Suppressor macrophage treated with lipopolysaccharide for 1 hour (primary cell): ENCODE data around the gene RAE1.

Experiments used
- DNase-seq, 3 donors: peaks; one replicate each; pipeline ENCODE4 v3.0.0-alpha.2; 2020 to 2022

Gene RAE1

DNA sequence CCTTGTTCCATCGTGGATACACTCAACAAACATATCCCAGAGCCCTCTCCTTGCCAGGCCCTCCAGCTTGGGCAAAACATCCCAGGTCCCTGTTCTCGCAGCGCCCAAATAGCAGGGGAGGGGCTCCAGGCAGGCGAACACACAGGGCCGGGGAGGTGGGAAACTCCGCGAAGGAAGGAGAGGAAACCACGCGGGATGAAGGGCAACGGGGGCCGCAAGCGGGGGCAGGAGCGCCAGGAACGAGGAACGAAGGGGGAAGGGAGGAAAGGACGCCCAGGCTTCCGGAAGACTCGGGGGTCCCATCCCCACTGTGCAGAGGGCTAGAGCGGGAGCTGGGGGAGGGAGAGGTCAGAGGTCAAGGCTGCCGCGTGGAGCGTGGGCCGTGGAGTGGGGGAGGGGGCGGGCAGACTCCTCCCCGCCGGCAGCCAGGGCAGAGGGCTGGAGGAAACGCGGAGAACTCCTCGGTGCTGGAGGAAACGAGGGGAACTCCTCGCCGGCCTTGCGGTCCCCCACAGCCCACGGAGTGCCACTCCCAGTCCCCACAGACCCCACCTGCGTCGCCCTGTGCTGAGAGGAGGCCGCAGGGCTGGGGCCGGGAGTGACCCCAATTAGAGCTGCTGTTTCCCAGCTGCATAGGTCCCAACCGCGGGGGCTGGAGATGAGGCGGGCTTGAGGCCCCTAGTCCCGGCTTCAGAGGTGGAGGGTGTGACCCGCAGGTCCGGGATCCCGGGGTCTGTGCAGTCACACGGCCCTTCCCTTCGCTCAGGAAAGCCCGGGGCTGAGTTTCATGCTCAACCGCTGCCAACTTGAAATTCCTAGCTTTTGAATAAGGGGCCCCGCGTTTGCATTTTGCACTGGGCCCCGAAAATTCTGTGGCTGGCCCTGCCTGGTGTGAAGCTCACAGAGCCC, 38.9 kb downstream of the RAE1 start:
- DNase-seq, result peak; percentile 71 to 84 (median 73)

DNA sequence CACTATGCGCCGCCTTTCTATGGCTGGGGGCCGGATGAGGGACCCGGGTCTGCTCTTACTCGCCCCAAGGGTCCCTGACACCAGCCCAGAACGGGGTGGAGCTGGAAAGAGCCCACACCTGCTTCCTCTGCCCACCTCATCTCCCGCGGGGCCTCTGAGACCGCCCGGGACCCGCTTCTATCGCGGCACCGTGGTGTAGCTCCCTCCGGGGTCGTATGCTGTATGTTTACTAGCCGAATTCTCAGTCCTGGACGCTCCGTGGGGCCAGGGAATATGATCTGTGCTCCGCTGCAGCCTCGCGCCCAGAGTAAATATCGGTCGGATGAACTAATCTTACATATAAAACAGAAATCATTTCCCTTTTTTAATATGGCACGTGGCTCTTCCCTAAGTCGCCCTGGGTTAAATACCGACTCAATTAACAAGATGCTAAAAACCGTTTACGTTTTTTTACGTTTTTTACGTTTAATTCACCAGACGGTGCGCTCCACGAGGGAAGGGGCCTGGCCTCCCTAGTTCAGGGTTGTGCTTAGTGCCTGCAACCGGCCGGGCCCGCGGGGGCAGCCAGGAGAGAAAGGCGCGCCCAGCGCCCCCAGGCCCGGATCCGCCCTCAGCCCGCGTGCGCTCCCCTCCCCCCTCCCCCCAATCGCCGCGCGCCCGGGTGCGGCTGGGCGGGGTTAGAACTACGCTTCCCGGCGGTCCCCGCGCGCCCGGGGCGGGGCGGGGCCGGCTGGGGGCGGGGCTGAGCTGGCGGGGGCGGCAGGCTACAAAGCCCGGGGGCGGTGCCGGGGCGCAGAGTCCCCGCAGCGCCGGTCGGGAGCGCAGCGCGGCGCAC, 39.8 kb downstream of the RAE1 start, which contains the start of gene RBM38:
RBM38 (plus strand) TSS at position 793 of the 835 bp plus-strand sequence. CDS start 186 bp downstream, outside the sequence.
- peak; percentile 74 to 95 (median 89) for DNase-seq

DNA sequence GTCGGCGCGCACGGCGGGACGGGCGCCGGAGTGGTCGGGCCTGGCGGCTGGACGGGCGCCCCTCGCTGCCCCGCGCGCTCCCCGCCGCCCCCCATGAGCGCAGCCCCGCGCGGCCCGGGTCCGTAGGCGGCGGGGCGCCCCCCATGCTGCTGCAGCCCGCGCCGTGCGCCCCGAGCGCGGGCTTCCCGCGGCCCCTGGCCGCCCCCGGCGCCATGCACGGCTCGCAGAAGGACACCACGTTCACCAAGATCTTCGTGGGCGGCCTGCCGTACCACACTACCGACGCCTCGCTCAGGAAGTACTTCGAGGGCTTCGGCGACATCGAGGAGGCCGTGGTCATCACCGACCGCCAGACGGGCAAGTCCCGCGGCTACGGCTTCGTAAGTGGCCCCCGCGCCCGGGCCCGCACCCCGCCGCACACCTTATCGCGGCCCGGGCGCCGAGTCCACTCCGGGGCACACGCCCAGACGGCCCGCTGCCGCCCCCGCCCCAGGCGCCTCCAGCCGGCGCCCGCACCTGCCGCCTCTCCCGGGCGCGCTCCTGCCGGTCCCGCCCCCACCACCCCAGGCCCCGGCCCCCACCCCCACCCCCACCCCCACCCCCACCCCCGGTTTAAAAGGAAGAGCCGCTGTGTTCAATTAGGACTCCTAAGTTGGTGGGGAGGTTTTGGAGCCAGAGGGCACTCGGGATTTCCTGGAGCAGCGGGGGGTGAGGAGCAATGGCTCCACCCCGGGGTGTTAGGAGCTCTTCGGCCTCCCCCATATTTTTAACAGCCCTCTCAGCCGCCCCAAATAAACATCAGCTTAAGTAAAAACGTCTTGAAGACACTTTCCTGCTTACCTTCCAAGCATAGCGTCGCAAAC, 40.6 kb downstream of the RAE1 start:
- peak; percentile 51 to 66 (median 52) for DNase-seq

DNA sequence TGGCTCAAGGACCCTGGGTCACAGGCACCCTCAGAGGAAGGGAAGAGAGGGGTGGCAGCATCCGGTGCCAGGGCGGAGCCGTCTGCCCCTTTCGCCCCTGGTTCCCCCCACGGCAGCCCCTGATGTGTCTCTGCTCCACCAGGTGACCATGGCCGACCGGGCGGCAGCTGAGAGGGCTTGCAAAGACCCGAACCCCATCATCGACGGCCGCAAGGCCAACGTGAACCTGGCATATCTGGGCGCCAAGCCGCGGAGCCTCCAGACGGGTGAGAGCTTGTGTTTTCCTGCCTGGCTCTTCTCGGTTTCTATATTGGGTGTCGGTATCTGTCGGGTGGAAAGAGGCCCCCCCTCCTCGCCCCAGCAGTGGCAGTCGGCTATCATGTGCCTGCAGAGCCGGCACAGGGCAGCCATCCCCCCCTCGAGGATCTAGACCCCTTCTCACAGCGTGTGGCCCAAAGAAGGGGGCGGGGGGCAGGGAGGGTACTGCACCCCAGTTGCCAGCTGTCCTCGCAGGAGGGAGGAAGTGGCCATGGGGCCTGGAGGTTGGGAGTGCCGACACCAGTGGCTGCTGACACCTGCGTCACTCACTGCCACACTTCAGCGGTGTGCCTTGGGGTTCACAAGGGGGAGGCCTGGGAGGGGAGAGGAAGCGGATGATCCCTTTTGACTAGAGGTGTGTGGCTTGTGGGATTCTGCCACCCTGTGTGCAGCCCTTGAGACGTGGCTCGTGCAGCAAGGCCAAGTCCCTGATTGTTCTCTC, 41.6 kb downstream of the RAE1 start:
- DNase-seq, result peak; percentile 29 to 54 (median 37)

DNA sequence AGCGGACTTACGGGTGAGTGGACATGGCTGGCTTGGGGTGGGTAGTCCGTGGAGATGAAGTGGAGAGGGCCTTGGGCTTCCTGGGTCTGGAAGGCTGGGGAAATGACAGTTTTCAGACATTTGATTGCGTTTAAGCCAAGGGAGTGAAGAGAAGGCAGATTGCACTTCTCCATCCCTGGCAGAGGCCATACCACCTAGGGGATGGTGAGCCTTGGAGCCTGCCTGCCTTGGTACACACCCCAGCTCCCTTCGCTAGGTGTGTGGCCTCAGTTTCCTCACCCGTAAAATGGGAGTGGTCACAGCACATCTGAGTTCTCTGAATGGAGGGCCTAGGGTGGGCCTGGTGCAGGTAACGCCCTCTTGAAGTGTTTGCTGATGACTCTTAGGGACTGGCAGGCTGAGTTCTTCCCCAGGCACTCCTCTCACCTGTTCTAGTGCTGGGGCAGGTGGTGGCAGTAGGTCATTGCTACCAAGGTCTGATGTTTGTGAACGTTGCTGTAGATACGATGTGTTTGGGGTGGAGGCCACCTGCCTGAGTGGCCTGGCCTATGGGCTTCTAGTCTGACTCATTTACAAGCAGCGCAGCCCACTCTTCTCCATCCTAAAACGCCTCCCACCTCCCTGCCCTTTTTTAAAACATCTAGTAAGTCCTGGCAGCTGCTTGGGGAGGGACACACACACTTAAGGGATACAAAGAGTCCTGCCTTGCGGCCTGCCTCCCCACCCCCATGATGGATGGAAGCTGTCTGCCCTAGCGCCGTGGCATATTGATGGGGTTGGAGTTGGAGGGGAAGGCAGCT, 42.5 kb downstream of the RAE1 start:
- DNase-seq, result no peak

DNA sequence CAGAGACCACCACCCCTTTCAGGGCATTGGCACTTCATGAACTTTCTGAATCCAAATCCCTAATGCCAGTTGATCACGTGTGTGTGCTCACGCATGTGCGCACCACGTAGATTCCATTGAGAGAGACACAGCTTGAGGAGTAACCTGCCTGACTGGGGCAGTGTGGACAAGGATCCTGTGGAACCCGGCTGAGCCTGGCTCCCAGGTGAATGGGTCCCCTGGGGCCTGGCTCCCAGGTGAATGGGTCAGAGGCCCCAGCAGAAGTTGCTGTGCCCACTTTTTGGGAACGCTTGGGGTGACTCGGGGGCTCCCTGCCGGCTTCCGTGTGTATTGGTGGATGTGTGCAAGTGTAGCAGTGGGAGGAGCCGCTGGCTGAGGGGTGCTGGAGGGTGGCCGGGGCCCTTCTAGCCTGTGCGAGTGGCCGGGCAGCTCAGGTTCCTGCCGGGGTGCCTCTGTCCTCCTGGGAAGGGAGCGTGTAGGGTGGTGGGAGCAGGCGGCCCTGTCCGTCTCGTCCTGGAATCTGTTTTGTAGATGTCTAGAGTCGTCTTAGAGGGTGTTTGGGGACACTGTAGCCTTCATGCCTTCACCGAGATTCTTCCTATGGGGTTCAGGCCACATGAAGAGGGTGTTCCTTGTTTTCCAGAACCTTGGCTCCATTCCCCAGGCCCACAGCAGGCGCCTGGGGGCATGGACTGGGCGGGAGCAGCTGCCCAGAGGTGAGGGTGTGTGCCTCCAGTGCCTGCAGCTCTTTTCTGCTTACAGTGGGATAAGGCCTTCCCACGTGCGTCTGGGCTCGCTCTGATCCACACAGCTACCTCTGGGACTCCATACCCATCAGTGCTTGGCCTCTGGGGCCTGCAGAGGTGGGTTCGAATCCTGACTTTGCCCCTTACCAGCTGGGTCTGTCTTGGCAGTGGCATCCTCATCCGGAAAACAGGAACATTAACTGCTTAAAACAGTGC, 43.3 kb downstream of the RAE1 start:
- no peak for DNase-seq

DNA sequence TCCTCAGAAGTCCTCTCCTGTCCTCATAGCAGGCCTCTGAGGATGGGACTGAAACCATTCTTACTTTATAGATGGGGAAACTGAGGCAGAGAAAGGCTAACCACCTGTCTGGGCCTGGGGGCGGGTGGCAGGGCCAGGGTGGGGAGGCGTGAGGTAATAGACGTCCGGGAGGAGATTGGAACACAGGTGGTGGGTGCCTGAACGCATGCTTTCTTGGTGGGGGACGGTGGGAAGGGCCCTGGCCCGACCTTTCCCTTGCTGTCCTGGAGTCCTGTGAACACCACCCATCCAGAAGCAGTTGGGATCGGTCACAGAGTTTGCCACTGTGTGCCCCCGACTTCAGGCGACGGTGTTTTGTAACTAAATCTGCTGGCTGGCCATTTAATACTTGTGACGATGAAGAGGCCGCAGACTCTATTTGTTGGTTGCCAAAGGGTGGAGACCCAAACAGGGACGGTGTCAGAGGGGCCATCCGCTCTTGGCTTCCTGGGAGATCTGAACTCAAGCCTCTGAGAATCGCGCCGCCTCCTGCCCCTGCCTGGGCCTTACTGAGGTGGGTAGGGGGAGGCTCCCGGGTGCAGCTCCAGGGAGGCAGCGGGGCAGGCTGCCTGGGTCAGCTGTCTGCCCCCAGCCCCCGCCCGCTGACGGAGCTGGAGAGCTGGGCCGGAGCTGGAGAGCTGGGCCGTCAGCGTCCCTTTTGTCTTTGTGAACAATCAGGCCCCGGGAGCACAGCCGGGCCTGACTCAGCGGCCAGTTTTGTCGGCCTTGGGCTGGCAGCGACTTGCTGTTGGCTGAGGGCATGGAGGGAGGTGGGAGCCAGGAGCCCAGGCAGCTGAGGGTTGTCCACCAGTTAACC, 44.3 kb downstream of the RAE1 start:
- no peak for DNase-seq

DNA sequence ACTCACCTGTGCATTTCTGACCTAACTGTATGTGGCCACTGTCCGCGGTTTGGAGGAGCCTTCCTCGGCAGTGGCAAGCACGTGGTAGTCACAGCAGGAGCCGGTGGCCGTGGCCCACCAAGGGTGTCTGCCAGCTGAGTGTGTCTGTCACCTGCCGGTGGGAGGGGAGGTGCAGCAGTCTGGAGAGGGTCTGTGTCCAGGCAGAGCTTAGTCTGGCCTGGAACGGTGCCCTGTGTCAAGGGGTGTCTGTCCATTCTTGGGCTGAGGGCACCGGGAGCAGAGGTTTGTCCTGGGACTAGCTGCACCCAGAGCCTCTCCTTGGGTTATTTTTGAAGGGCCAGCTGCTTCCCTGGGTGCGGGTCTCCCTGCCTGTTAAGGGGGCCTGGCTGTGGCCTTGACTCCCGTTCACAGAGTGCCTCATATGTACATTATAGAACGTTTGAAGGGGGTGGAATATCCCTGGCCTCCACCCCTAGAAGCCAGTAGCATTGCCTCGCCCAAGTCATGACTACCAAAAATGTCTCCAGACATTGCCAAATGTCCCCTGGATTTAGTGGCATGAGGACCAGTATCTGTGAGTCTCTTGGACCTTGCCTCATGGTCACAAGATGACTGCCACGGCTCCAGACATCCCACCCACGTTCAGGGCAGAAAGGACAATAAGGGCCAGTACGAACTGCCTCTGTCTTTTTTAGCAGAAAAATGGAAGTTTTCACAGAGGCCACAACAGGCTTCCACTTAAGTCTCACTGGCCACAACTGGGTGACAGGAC, 45.3 kb downstream of the RAE1 start:
- no peak for DNase-seq

DNA sequence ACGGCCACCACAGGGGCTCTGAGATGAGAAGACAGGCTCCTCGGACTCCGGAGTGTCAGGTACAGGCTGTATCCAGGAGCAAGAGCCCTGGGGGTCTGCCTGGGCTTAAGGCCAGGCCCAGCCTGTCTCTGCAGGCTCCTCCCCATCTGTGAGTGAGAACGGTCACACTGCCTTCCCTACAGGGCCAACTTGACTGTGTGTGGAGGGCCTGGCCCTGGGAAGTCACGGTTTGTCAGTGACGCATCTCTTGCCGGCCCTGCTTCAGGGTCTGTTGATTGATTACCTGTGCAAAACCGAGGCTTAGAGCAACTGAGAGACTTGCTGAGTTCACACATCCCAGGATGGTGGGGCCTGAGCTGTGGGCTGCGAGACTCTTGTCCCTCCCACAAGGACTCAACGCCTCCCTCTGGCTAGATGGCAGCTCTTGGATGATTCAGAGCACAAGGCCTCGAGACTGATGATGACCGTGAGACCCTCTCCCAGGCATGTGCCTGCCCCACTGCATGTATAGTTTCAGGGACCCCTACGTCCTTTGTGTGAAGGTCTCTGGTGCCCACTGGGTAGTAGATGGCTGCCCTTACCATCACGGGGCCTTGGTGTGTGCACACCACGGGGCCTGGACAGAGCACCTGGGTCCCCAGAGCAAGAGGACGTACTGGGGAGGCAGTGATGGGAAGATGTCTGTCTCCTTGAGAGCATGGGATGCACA, 46.1 kb downstream of the RAE1 start:
- no peak for DNase-seq

DNA sequence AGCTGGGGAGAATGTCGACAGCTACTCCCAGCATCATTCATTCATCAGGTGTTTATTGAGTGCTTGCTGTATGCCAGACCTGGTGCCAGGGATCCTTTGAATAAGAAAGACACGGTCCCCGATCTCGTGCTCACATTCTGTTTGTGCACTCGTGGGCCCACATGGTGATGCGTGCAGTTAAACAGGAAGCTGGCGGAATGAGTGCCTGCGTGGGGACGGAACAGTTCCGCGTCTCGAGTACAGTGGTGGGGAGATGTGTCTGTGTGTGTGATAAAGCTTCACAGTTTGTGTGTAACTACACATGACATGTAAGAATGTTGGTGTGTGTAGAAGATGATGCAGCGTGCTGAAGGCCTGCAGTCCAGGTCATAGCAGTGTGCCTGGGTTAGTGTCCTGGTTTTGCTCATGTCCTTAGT, 46.6 kb downstream of the RAE1 start:
- peak; percentile 62 to 77 (median 73) for DNase-seq

DNA sequence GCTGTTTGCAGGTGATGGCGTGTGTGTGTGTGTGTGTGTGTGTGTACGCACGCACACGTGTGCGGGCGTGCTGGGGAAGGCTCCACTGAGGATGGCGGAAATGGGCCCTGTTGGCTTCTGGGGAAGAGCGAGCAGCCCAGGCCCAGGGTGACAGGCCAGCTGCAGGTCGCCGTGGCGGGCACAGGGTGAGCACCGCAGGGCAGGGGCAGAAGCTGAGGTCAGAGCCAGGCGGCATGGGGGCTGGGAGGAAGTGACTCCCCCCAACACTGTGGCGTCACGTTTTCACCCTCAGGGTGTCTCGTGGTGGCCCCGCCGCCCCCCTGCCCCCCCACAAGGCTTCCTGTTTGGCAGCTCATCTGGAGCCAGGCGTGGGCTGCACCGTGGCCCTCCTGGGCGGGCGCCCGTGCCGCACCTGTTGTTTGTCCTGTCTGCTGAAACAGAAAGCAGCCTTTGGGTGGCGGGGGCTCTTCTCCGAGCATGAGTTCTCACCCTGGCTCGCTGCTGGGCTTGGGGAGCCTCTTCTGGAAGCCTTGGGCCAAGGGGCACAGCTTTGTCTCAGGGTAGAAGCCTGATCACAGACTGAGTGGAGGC, 47.3 kb downstream of the RAE1 start:
- peak in 2 of 3 donors; percentile 22 to 35 for DNase-seq

DNA sequence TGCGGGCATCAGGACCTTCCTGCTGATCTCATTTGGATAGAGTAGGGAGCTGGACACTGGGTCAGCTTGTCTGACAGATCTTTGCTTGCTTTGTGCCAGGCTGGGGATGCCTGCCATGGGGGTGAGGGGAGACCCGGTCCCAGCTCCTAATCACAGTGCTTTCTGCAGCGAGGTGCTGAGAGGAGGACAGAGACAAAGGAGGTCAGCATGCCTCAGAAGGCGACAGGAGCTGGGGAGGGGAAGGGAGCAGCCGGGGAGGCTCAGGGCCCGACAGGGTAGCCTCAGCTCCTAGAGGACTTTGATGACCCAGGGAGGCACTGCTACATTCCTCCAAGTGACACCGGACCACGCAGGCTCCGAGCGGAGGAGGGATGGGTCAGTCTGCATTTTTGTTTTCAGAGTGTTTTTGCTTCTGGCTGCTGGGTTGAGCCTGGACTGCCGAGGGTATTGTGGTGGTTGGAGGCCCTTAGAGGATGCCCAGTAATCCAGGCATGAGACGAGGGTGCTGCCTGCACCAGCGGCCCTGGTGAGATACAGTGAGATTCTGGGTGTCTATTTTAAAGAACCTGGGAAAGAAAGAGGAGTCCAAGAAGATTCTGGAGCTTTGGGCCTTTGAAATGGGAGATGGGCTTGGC, 48.0 kb downstream of the RAE1 start:
- no peak for DNase-seq

DNA sequence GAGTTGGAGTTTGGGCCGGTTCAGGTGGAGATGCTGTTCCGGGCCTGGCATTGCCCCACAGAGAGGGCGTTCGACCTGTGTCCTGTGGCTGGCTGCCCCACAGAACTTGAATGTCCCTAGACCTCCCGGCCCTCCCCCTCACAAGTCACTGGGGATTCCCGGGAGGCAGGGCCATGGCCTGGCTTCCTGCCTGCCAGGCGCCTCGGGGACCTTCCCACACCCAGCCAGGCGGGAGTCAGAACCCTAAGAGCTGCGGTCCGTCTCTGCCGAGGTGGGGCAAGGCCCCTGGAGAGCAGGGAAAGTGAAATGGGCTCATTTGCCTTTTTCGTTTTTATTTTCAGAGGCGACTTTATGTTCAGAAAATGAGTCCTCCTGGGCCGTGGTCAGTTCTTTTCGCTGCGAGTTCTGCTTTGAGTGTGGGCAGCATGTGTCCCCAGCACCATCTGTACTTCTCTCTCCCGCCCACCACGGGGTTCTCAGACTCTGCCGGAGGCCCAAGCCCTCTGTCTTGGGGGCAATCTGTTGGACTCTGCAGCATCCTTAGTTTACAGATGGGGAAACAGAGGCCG, 48.6 kb downstream of the RAE1 start:
- DNase-seq, result peak; percentile 56 to 82 (median 60)

DNA sequence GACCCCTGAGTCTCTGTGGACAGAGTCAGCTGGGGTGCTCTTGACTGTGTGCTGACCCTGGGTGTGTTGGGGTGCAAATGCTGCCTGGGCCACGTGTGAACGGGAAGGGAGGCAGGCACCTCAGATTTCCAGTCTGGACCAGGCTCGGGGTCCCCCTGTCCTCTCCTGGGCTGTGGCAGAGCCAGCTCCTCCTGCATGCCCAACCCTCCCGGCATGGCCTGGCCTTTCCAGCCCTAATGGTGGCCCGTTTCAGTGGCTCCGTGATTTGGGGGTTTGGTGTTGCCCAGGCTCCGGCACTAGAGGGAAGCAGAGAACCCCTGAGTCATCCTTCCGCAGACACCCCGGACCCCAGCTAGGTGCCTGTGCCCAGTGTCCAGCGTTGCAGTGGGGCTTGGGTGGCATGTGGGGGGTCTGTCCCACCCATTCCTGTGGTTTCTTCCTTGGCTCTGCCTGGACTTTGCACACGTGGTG, 49.2 kb downstream of the RAE1 start:
- no peak for DNase-seq

DNA sequence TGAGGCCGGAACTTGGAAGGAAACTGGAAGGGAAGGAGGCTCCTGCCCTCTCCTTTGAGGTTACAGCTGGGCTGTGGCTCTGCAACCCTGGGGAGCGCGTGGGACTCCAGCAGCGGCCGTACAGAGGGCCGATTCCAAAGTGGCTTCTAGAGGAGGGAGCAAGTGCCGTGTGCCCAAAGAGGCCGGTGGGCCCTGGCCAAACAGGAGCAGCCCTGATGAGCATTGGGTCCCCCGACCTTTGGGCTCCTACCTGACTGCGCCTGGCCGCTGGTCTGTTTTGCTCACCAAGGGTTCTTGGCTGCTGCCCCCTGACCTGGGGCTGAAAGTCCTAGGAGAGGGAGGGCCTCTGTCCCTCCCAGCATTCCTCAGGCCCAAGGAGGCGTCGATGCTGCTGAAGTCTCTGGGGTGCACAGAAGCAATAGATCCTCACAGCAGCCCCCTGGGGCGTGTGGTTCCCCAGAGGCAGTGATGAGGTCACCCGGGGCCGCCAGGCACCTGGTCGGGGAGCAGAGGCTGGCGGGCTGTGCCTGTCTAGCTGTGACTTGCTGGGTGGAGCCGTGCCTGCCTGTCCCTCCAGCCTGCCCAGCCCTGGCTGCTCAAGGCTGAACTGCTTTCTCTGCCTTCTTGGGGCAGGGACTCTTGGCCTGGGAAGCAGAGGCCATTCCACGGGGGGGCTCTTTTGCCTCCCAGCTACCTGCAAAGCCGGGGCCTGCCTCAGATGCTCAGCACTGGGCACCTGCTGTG, 49.9 kb downstream of the RAE1 start:
- DNase-seq, result no peak
